PC-9 (cell line): ENCODE data around the gene NAV3.

Experiments used
- CTCF ChIP-seq: fragments of 200-600 bp; sonication (generic); conservative IDR thresholded peaks from 2 replicates; pipeline ENCODE4 v1.6.1; 2017; ENCODE audit warnings: mixed run types, antibody characterized with exemption, mild to moderate bottlenecking, moderate library complexity
- EZH2 ChIP-seq: fragments of 200-600 bp; sonication (generic); IDR thresholded peaks from 2 replicates; pipeline ENCODE4 v1.8.0; 2017; ENCODE audit warnings: antibody characterized with exemption, low read depth

GRCh38 chr12:77895699-77896098, 65.0 kb downstream of the NAV3 start:
- no peak for TF ChIP-seq CTCF
- TF ChIP-seq EZH2: no peak
